PC-3 (cell line): ENCODE data around the gene PPP2R5B. TPM values are rescaled to one million over a fixed set of nuclear protein-coding genes. Genes with fewer than 3 reads are reported as not detected.
A peak's percentile ranks its signal among the peaks of the same experiment; 100 is the strongest.

Experiments used
- ATAC-seq: fragments of 200-7000 bp; cut with Tn5 transposase; 2 replicates; pipeline ENCODE4 v1.9.1; 2020; ENCODE audit warnings: mild to moderate bottlenecking, moderate library complexity
- BruUV-seq: library from RNA; stranded (reverse); fragments of 400-500 nt; replicated peaks from 2 replicates; lab custom pipeline; 2021; lab: Mats Ljungman, UMichigan
- CTCF ChIA-PET: fragments of 300-600 bp; sonication (Branson Sonifier 250); formaldehyde crosslinking; loops from one replicate; lab custom pipeline; 2022; ENCODE audit warnings: antibody characterized with exemption; lab: Charles Lee
- POLR2A ChIA-PET: fragments of 300-600 bp; sonication (Branson Sonifier 250); formaldehyde crosslinking; loops from one replicate; lab custom pipeline; 2022; ENCODE audit warnings: antibody characterized with exemption; ENCODE audit not compliant: unreplicated experiment; lab: Charles Lee
- DNase-seq: peaks from one replicate; pipeline ENCODE4 v3.0.0-alpha.2; 2015
- H2AFZ ChIP-seq: fragments of 300-600 bp; sonication (generic); 2 replicates; pipeline ENCODE4 v1.6.0; 2016; ENCODE audit warnings: antibody characterized with exemption, low read length
- H3F3A ChIP-seq: fragments of 300-600 bp; sonication (generic); one replicate; pipeline ENCODE4 v1.6.0; 2017; ENCODE audit warnings: antibody characterized with exemption, low read length, control low read depth, mild to moderate bottlenecking; ENCODE audit not compliant: unreplicated experiment
- H3K27ac ChIP-seq: fragments of 300-600 bp; sonication (generic); 2 replicates; pipeline ENCODE4 v1.5.1; 2016; ENCODE audit warnings: mild to moderate bottlenecking, low read length
- H3K27me3 ChIP-seq: fragments of 300-600 bp; sonication (generic); 2 replicates; pipeline ENCODE4 v1.6.1; 2016; ENCODE audit warnings: low read length, mixed read lengths
- H3K36me3 ChIP-seq: fragments of 300-600 bp; sonication (generic); 2 replicates; pipeline ENCODE4 v1.6.1; 2016; ENCODE audit warnings: low read depth, mixed run types, low read length, mixed read lengths
- H3K4me1 ChIP-seq: fragments of 300-600 bp; sonication (generic); 2 replicates; pipeline ENCODE4 v1.5.1; 2016; ENCODE audit warnings: low read length; ENCODE audit not compliant: insufficient read depth
- H3K4me2 ChIP-seq: fragments of 300-600 bp; sonication (generic); 2 replicates; pipeline ENCODE4 v1.6.0; 2016; ENCODE audit warnings: low read length
- H3K4me3 ChIP-seq: fragments of 300-600 bp; sonication (generic); 2 replicates; pipeline ENCODE4 v1.5.1; 2016; ENCODE audit warnings: mild to moderate bottlenecking, low read length, mixed read lengths
- H3K79me2 ChIP-seq: fragments of 300-600 bp; sonication (generic); 2 replicates; pipeline ENCODE4 v1.6.1; 2017; ENCODE audit warnings: low read length, mixed read lengths
- H3K9ac ChIP-seq: fragments of 300-600 bp; sonication (generic); 2 replicates; pipeline ENCODE4 v1.6.0; 2016; ENCODE audit warnings: mild to moderate bottlenecking, low read length
- H3K9me2 ChIP-seq: fragments of 300-600 bp; sonication (generic); replicated peaks from 2 replicates; pipeline ENCODE4 v1.6.1; 2016; ENCODE audit warnings: mixed run types, low read length, mixed read lengths
- H3K9me3 ChIP-seq: fragments of 300-600 bp; sonication (generic); 2 replicates; pipeline ENCODE4 v1.6.1; 2016; ENCODE audit warnings: low read length, mixed read lengths
- H4K20me1 ChIP-seq: fragments of 300-600 bp; sonication (generic); 2 replicates; pipeline ENCODE4 v1.6.1; 2016; ENCODE audit warnings: low read length, mixed read lengths
- EZH2 ChIP-seq: fragments of 300-600 bp; sonication (generic); IDR thresholded peaks from one replicate; pipeline ENCODE4 v1.6.1; 2017; ENCODE audit warnings: antibody characterized with exemption, mild to moderate bottlenecking, low read length; ENCODE audit not compliant: unreplicated experiment
- EZH2phosphoT487 ChIP-seq: fragments of 300-600 bp; sonication (generic); IDR thresholded peaks from 2 replicates; pipeline ENCODE4 v1.6.1; 2018; ENCODE audit warnings: mild to moderate bottlenecking, antibody characterized with exemption, low read length, borderline replicate concordance
- intact Hi-C: fragments of 100-400 bp; cut with micrococcal nuclease; formaldehyde crosslinking; loops from 2 replicates; pipeline ENCODE4 v1.9.0; 2023
- total RNA-seq: library from RNA; depleted of rRNA; stranded (reverse); fragments of >200 nt; gene quantifications from 2 replicates; pipeline ENCODE4 v1.2.3, GENCODE V29; 2014
- TF ChIP-seq, protein P1 (sequence below): fragments of 300-600 bp; sonication (generic); conservative IDR thresholded peaks from 2 replicates; pipeline ENCODE4 v1.5.1; 2017; ENCODE audit warnings: antibody characterized with exemption, low read depth, mild to moderate bottlenecking, low read length

The PPP2R5B gene
- total RNA-seq, 1 experiment from 2014 or later = 24.9 TPM

DNA sequence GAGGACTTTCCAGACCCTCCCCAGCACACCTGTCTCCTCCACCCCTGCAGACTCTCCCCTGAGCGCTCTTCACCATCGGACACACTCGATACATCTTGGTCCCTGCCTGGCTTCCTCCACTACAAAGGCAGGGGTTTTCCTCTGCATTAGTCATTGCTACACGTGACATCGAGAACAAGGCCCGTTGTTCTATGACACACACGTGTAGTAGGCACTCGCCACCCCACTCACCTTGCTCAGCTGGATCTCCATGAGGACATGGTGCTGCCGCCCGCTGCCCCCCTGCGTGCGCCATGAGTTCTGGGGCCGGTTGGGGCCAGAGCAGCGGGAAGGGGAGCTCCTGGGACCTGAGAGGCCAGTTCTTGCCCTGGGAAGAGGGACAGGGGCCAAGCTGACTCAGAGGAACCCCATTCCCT, 24.2 kb upstream of the PPP2R5B start:
- DNase-seq (peak; percentile 59), ATAC-seq (peak; percentile 71)
- TF ChIP-seq EZH2phosphoT487 (no peak), EZH2 (no peak)
- TF ChIP-seq, protein P1, sequence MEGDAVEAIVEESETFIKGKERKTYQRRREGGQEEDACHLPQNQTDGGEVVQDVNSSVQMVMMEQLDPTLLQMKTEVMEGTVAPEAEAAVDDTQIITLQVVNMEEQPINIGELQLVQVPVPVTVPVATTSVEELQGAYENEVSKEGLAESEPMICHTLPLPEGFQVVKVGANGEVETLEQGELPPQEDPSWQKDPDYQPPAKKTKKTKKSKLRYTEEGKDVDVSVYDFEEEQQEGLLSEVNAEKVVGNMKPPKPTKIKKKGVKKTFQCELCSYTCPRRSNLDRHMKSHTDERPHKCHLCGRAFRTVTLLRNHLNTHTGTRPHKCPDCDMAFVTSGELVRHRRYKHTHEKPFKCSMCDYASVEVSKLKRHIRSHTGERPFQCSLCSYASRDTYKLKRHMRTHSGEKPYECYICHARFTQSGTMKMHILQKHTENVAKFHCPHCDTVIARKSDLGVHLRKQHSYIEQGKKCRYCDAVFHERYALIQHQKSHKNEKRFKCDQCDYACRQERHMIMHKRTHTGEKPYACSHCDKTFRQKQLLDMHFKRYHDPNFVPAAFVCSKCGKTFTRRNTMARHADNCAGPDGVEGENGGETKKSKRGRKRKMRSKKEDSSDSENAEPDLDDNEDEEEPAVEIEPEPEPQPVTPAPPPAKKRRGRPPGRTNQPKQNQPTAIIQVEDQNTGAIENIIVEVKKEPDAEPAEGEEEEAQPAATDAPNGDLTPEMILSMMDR = no peak
- Histone ChIP-seq H2AFZ (no peak overlapping the region), H3K9ac (no peak overlapping the region), H3K4me3 (no peak overlapping the region), H3K27ac (peak overlapping the region; percentile 21; the same call in 1 of the 2 replicates), H3K27me3 (no peaks in the 10 kb centered on the region), H3F3A (no peaks in the 10 kb centered on the region), H4K20me1 (no peaks in the 10 kb centered on the region), H3K4me1 (peaks cover 7% of the 10 kb centered on the region; the same call in 1 of the 2 replicates), H3K79me2 (no peaks in the 10 kb centered on the region), H3K36me3 (peaks cover 16% of the 10 kb centered on the region), H3K9me3 (no peaks in the 10 kb centered on the region), H3K9me2 (no peaks in the 10 kb centered on the region), H3K4me2 (no peak overlapping the region)
- BruUV-seq = no TSS peak
- ChIA-PET CTCF (interaction anchor here (0.7 kb wide), 1 partner anchor 12 kb away, joined by 14 read pairs; no protein-coding TSS in a partner anchor), POLR2A (no interaction called here)
- intact Hi-C loops = no loop called here

DNA sequence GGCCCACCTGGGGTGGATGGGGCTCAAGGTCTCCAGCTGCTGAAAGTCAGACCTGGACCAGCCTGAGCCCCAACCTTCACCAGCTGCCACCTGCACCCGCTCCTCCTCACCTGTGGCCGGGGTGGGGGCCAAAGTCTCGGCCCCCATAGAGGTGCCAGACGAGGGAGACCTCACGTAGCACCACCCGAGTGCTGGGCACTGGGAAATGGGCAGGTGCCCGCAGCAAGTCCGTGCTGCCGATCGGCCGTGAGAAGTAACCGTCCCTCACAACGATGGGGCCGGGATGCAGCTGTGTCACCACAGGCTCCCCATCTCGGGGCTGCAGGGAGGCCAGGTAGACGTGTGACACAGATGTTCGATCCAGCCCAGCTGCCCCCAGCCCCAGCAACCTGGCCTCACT, 23.7 kb upstream of the PPP2R5B start:
- no TSS peak for BruUV-seq
- Histone ChIP-seq H3K9me2 (no peaks in the 10 kb centered on the region), H3K4me2 (no peak overlapping the region), H3K9ac (no peak overlapping the region), H3K27ac (peak overlapping the region; percentile 21; the same call in 1 of the 2 replicates), H4K20me1 (no peaks in the 10 kb centered on the region), H3K9me3 (no peaks in the 10 kb centered on the region), H2AFZ (no peak overlapping the region), H3K4me3 (no peak overlapping the region), H3K27me3 (no peaks in the 10 kb centered on the region), H3K36me3 (peaks cover 19% of the 10 kb centered on the region), H3F3A (no peaks in the 10 kb centered on the region), H3K79me2 (no peaks in the 10 kb centered on the region), H3K4me1 (peaks cover 7% of the 10 kb centered on the region; the same call in 1 of the 2 replicates)
- DNase-seq (no peak), ATAC-seq (no peak)
- POLR2A ChIA-PET = no interaction called here
- TF ChIP-seq, protein P1 = no peak
- TF ChIP-seq EZH2 (no peak), EZH2phosphoT487 (no peak)
- CTCF ChIA-PET = no interaction called here
- intact Hi-C loops = no loop called here

DNA sequence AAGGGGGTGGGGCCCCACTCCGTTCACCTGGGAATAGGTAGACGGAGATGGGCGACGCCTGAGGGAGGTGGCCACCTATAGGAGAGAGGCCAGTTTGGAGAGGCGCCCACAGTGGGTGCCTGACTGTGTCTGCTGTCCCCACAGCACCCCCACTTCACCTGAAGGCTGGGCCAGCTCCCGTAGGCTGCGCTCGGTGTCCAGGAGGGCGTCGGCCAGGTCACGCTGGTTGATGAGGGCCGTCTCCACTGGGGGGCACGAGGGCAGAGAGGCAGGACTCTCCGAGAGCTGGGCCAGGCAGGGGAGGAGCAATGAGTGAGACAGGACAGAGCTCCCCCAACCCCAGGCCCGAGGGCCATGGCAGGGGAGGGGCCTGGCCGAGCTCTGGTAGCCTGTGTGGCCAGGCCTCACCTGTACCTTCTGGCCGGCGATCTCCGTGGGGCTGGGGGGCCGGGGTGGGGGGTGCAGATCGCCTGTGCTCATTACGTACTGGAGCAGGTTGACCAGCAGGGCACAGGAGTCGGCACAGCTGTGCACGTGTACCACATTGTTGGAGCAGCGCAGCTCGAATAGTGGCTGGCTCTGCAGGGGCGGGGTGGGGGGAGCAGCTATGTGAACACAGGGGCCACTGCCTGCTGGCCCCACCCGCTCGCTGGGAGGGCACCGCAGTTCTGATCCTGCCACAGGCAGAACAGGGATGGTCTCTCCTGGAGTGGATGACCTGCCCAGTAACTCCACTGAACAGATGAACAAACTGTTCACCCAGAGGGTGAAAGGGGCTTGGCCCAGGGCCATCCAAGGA, 22.2 kb upstream of the PPP2R5B start:
- intact Hi-C loops = no loop called here
- no peak for DNase-seq
- no peak for TF ChIP-seq EZH2
- TF ChIP-seq, protein P1 = no peak
- TF ChIP-seq EZH2phosphoT487 = no peak
- Histone ChIP-seq H3K27ac (no peak overlapping the region), H3K9ac (no peak overlapping the region), H3K9me3 (no peaks in the 10 kb centered on the region), H3K27me3 (no peaks in the 10 kb centered on the region), H3F3A (no peaks in the 10 kb centered on the region), H2AFZ (no peak overlapping the region), H3K4me2 (no peak overlapping the region), H3K9me2 (no peaks in the 10 kb centered on the region), H3K4me3 (no peak overlapping the region), H3K79me2 (no peaks in the 10 kb centered on the region), H3K4me1 (peaks cover 7% of the 10 kb centered on the region; the same call in 1 of the 2 replicates), H4K20me1 (no peaks in the 10 kb centered on the region), H3K36me3 (peaks cover 23% of the 10 kb centered on the region)
- ChIA-PET POLR2A (no interaction called here), CTCF (no interaction called here)
- no peak for ATAC-seq
- no TSS peak for BruUV-seq
